ENCODE results near the gene GTF3C1. TPM values are rescaled to one million over a fixed set of nuclear protein-coding genes. Genes with fewer than 3 reads are reported as not detected.
A peak's percentile ranks its signal among the peaks of the same experiment; 100 is the strongest.

The GTF3C1 gene
- total and polyA plus RNA-seq, 2 of the 13 experiments (the other 11 are each of a cell fraction or from before 2014, with no cell fraction given), result 29.2 to 72.7 TPM

GRCh38 chr16:27462846-27463682 lies 86.6 kb downstream of the GTF3C1 start (continued):
- TF ChIP-seq KIAA2018 (CRISPR knock-in tag; IDR thresholded peaks at IDR 0.05; ENCODE audit: borderline replicate concordance), result no peak

DNA sequence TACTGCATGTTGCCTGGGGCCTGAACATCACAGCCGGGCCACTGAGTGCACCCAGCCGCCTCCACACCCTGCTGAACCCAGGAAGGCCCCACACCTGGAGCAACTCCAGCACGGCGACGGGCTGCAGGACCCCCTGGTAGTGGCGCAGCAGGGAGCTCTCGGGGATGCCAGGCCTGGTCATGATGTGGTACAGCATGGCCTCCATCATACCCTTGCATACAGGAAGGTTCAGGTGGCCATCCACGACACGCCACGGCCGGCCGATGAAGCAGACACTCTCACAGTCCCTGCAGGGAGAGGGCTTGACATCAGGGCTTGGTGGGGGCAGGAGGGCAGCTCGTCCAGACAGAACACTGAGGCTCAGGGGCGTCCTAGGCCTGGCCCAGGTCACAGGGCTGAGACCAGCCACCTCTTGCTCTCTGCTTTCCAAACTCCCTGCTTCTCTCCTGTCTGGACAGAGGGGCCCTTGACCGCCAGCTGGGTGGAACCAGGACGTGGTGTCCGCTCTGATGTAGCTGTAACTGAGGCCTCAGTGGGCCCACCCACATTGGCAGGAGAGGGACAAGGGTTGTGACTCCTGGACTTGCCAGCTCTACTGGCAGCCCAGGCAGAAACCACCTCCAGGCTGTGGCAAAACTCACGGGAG lies 87.4 kb downstream of the GTF3C1 start:
- in situ Hi-C loops (cut with HindIII; ENCODE audit: extremely low pct_ligation_motif_present, low pct_unique_long_range_greater_than_20kb), result no loop called here
- Histone ChIP-seq H3K9ac (ENCODE audit: insufficient read depth, low read depth, low read length) (no peak overlapping the region), H4K20me1 (ENCODE audit: insufficient read depth, low read length) (no peaks in the 10 kb centered on the region), H3K4me3 (replicated peaks in 1 of 3; ENCODE audit: insufficient read depth in 1 of 3, low read depth in 2 of 3, low read length in 3 of 3) (no peak overlapping the region), H2AFZ (ENCODE audit: low read length) (no peak overlapping the region), H3K79me2 (ENCODE audit: insufficient read depth, low read length) (no peaks in the 10 kb centered on the region), H3K27me3 (ENCODE audit: control insufficient read depth in 1 of 2, insufficient read depth in 2 of 2, low read length in 2 of 2) (no peaks in the 10 kb centered on the region), H3K27ac (ENCODE audit: extremely low read length, insufficient read depth, low read length) (no peak overlapping the region), H3K4me2 (ENCODE audit: low read depth, low read length) (no peak overlapping the region), H3K36me3 (replicated peaks in 1 of 2; ENCODE audit: control insufficient read depth in 1 of 2, insufficient read depth in 2 of 2, low read length in 2 of 2) (peaks cover 48 to 76% of the 10 kb centered on the region in 2 experiments), H3K9me3 (ENCODE audit: low read length) (no peaks in the 10 kb centered on the region), H3K4me1 (ENCODE audit: insufficient read depth, low read length) (no peaks in the 10 kb centered on the region)
- DNase-seq (ENCODE audit: low spot score), result no peak
- ChIA-PET POLR2A (no interaction called here), CTCF (ENCODE audit: low intra/inter-chr PET ratio, low total read pairs) (no interaction called here)
- no TSS peak for BruUV-seq (replicated peaks)
- intact Hi-C loops (cut with micrococcal nuclease; ENCODE audit: unreplicated experiment), result no loop called here
- WGBS (ENCODE audit: low lambda C conversion rate), result 99% methylated on average over 12 of the region's 18 CpGs
- no peak for TF ChIP-seq ZNF660 (CRISPR knock-in tag; IDR thresholded peaks at IDR 0.05; ENCODE audit: borderline replicate concordance, low read depth)
- peak; percentile 54 for TF ChIP-seq AGO2 (optimal IDR thresholded peaks at IDR 0.05; ENCODE audit: low read depth, low read length)
- ATAC-seq, result no peak; the same call in 2 of the 3 replicates
- FAIRE-seq, result no peak

Measured in HepG2 (cell line).